GM12878 (cell line): Measurements from ENCODE around the gene THSD4. TPM values are rescaled to one million over a fixed set of nuclear protein-coding genes. Genes with fewer than 3 reads are reported as not detected.

Experiments used
- ATAC-seq: fragments of 200-7000 bp; cut with Tn5 transposase; 3 replicates; pipeline ENCODE4 v1.9.1; 2020; ENCODE audit warnings: mild to moderate bottlenecking, moderate library complexity
- BruUV-seq: library from RNA; stranded (reverse); fragments of 400-500 nt; replicated peaks from 2 replicates; lab custom pipeline; 2021; lab: Mats Ljungman, UMichigan
- CTCF ChIA-PET: fragments of 300-600 bp; sonication (Branson Sonifier 250); formaldehyde crosslinking; extraction: SDS; loops from one replicate; lab custom pipeline; 2021; ENCODE audit warnings: inconsistent platforms; lab: Yijun Ruan, JAX
- POLR2A ChIA-PET: fragments of 350-600 bp; formaldehyde crosslinking; extraction: SDS; loops from one replicate; lab custom pipeline; 2021; ENCODE audit warnings: inconsistent platforms; lab: Charles Lee
- RAD21 ChIA-PET: fragments of 300-600 bp; sonication (Branson Sonifier 250); formaldehyde crosslinking; loops from one replicate; lab custom pipeline; 2023; ENCODE audit warnings: antibody characterized with exemption; ENCODE audit not compliant: unreplicated experiment; lab: Charles Lee
- SMC1A ChIA-PET: fragments of 300-600 bp; sonication (Branson Sonifier 250); formaldehyde crosslinking; loops from one replicate; lab custom pipeline; 2023; ENCODE audit not compliant: unreplicated experiment, uncharacterized antibody; lab: Charles Lee
- DNase-seq: peaks from one replicate; pipeline ENCODE4 v3.0.0-alpha.2; 2011; ENCODE audit warnings: low read depth, low spot score
- FAIRE-seq: peaks from 3 replicates; lab custom pipeline; 2011; peaks lifted over from hg19 to GRCh38; lab: Jason Lieb, UNC
- H2AFZ ChIP-seq: 2 replicates; pipeline ENCODE4 v1.6.0; 2011; ENCODE audit warnings: low read depth, low read length, control low read depth; ENCODE audit not compliant: control insufficient read depth
- H3K27ac ChIP-seq: 2 replicates; pipeline ENCODE4 v1.5.1; 2011; ENCODE audit warnings: control low read depth; ENCODE audit not compliant: control insufficient read depth, insufficient read depth
- H3K27me3 ChIP-seq, 2 experiments: replicated peaks in 1 of 2; 2 replicates each; pipeline versions ENCODE4 v1.6.0 to v1.6.1; 2011; ENCODE audit warnings: low read length in 1 of 2; ENCODE audit not compliant: control insufficient read depth in 2 of 2, insufficient read depth in 2 of 2
- H3K36me3 ChIP-seq, 2 experiments: 2 replicates each; pipeline ENCODE4 v1.5.1; 2011; ENCODE audit warnings: low read length in 1 of 2; ENCODE audit not compliant: control insufficient read depth in 2 of 2, insufficient read depth in 2 of 2
- H3K4me1 ChIP-seq: 2 replicates; pipeline ENCODE4 v1.6.1; 2011; ENCODE audit warnings: mild to moderate bottlenecking, low read length, moderate library complexity, mixed read lengths; ENCODE audit not compliant: control insufficient read depth, insufficient read depth
- H3K4me2 ChIP-seq: 2 replicates; pipeline ENCODE4 v1.6.0; 2011; ENCODE audit warnings: control low read depth; ENCODE audit not compliant: control insufficient read depth, insufficient read depth
- H3K4me3 ChIP-seq: fragments of 200-600 bp; sonication (generic); 2 replicates; pipeline ENCODE4 v1.5.1; 2016
- H3K79me2 ChIP-seq: 2 replicates; pipeline ENCODE4 v1.6.0; 2011; ENCODE audit warnings: low read length; ENCODE audit not compliant: control insufficient read depth, insufficient read depth
- H3K9ac ChIP-seq: 2 replicates; pipeline ENCODE4 v1.8.0; 2011; ENCODE audit warnings: low read length, control low read depth, mixed read lengths; ENCODE audit not compliant: control insufficient read depth, insufficient read depth
- H3K9me3 ChIP-seq: replicated peaks from 3 replicates; pipeline ENCODE4 v1.5.1; 2011; ENCODE audit warnings: mild to moderate bottlenecking, low read length; ENCODE audit not compliant: control insufficient read depth, insufficient read depth
- H4K20me1 ChIP-seq: 2 replicates; pipeline ENCODE4 v1.6.0; 2011; ENCODE audit not compliant: control insufficient read depth, insufficient read depth
- ASH2L ChIP-seq: fragments of 300-600, 200-600 bp; sonication (generic); IDR thresholded peaks from 2 replicates; pipeline ENCODE4 v1.6.1; 2017; ENCODE audit warnings: low read depth, mild to moderate bottlenecking, borderline replicate concordance
- ATF3 ChIP-seq: IDR thresholded peaks from 2 replicates; pipeline ENCODE4 v1.6.1; 2011; ENCODE audit warnings: low read depth, mild to moderate bottlenecking, low read length, moderate library complexity, borderline replicate concordance; ENCODE audit errors: extremely low read depth
- BCLAF1 ChIP-seq: fragments of 450-650 bp; IDR thresholded peaks from 2 replicates; pipeline ENCODE4 v1.6.1; 2017; ENCODE audit warnings: antibody characterized with exemption, mild to moderate bottlenecking, moderate library complexity
- CEBPB ChIP-seq, 2 experiments: fragments of 150-350 bp in 1 of 2; IDR thresholded peaks; 2 replicates each; pipeline ENCODE4 v1.6.1; 2012 to 2014; ENCODE audit warnings: low read depth in 2 of 2, low read length in 2 of 2, borderline replicate concordance in 1 of 2, inconsistent platforms in 1 of 2
- CHD1 ChIP-seq: IDR thresholded peaks from 2 replicates; pipeline ENCODE4 v1.6.1; 2012; ENCODE audit warnings: low read depth, low read length, improper control_type of control experiment
- FOS ChIP-seq: IDR thresholded peaks from 3 replicates; pipeline ENCODE4 v1.6.1; 2011; ENCODE audit warnings: borderline replicate concordance; ENCODE audit not compliant: insufficient read length; ENCODE audit errors: extremely low read depth
- HDAC6 ChIP-seq: fragments of 200-600 bp; sonication (generic); IDR thresholded peaks from one replicate; pipeline ENCODE4 v1.8.0; 2017; ENCODE audit warnings: antibody characterized with exemption; ENCODE audit not compliant: unreplicated experiment
- IKZF1 ChIP-seq: fragments of 450-650 bp; conservative IDR thresholded peaks from 2 replicates; pipeline ENCODE4 v1.6.1; 2017; ENCODE audit warnings: antibody characterized with exemption, mild to moderate bottlenecking
- KLF5 ChIP-seq: fragments of 450-650 bp; IDR thresholded peaks from 2 replicates; pipeline ENCODE4 v1.6.1; 2014; ENCODE audit warnings: mild to moderate bottlenecking; ENCODE audit not compliant: partially characterized antibody
- MTA2 ChIP-seq: fragments of 450-650 bp; IDR thresholded peaks from 2 replicates; pipeline ENCODE4 v1.6.1; 2016; ENCODE audit warnings: low read depth, mild to moderate bottlenecking, moderate library complexity
- PML ChIP-seq: IDR thresholded peaks from 2 replicates; pipeline ENCODE4 v1.6.1; 2012; ENCODE audit warnings: low read length, inconsistent platforms
- TARDBP ChIP-seq: IDR thresholded peaks from 2 replicates; pipeline ENCODE4 v1.6.1; 2016; ENCODE audit warnings: borderline replicate concordance
- WRNIP1 ChIP-seq: IDR thresholded peaks from 2 replicates; pipeline ENCODE4 v1.6.1; 2011; ENCODE audit warnings: low read depth, low read length, improper control_type of control experiment, borderline replicate concordance
- WGBS: methylation state at CpG from one replicate; pipeline ENCODE4 v1.1.6; 2016; ENCODE audit warnings: low lambda C conversion rate; ENCODE audit not compliant: insufficient replicate concordance, insufficient coverage; ENCODE audit errors: missing lambda C conversion rate; 5-methylcytosine and 5-hydroxymethylcytosine counted together
- in situ Hi-C: fragments of 300-500 bp; cut with MboI; formaldehyde crosslinking; loops from 9 replicates; pipeline ENCODE4 v1.14.3; 2018; ENCODE audit warnings: mixed read lengths
- intact Hi-C: fragments of 100-400 bp; cut with micrococcal nuclease; formaldehyde crosslinking; loops from one replicate; pipeline ENCODE4 v1.14.2; 2022; ENCODE audit not compliant: unreplicated experiment
- polyA plus RNA-seq, 11 experiments: library from polyadenylated mRNA; depleted of rRNA in 4 of 11; unstranded in 6 of 11; stranded (reverse) in 5 of 11; fragments of >200 nt; fragmentation: Nextera tagmentation in 4 of 11; fragmentation: Illumina TruSeq in 1 of 11; extraction: Ambion mirVana in 4 of 11; extraction: Trizol in 1 of 11; gene quantifications; 1 replicate in 1 of 11; 2 replicates in 10 of 11; pipeline versions ENCODE4 v1.2.1 to v1.2.3, GENCODE V29; 2011 to 2016; ENCODE audit warnings: inconsistent platforms in 2 of 11, missing spikeins in 2 of 11, low read depth in 1 of 11
- total RNA-seq, 4 experiments: library from RNA; depleted of rRNA in 3 of 4; stranded (reverse); fragments of >200 nt in 3 of 4; fragmentation: Illumina TruSeq in 1 of 4; extraction: Trizol in 1 of 4; gene quantifications; 2 replicates each; pipeline versions ENCODE4 v1.2.1 to v1.2.3, GENCODE V29; 2013 to 2021

Gene THSD4
- total and polyA plus RNA-seq, 10 of the 15 experiments (the other 5 are each of a cell fraction or from before 2014, with no cell fraction given) = 0.04 to 0.13 (median 0.05) TPM; not detected in 7

- Histone ChIP-seq H3K4me2 (no peak overlapping the region), H4K20me1 (no peaks in the 10 kb centered on the region), H2AFZ (no peak overlapping the region), H3K9ac (no peak overlapping the region), H3K36me3 (no peaks in the 10 kb centered on the region), H3K4me3 (no peak overlapping the region), H3K27ac (no peak overlapping the region)
- intact Hi-C loops = no loop called here
- ChIA-PET RAD21 (no interaction called here), SMC1A (no interaction called here), CTCF (no interaction called here), POLR2A (no interaction called here)
- in situ Hi-C loops = loop anchor here (25.0 kb wide), 1 partner anchor 312 kb away; no protein-coding TSS in a partner anchor
- 24% methylated on average over 8 of the region's 8 CpGs for WGBS
- no peak for FAIRE-seq
- no peak for ATAC-seq
- TF ChIP-seq HDAC6 (no peak), WRNIP1 (no peak), CEBPB (IDR thresholded peaks at IDR 0.05; ENCODE audit: borderline replicate concordance in 1 of 2, low read depth in 2 of 2, low read length in 2 of 2) (no peak), MTA2 (no peak), IKZF1 (no peak), CHD1 (no peak), PML (no peak), TARDBP (no peak), BCLAF1 (no peak), ASH2L (no peak), ATF3 (no peak), FOS (no peak), KLF5 (no peak)
- TF ChIP-seq, all 136 proteins: peak for 0
- H3K27me3 ChIP-seq = no peaks in the 10 kb centered on the region; a peak in 2 of 4 replicates
- BruUV-seq = no TSS peak
- H3K79me2 ChIP-seq = no peaks in the 10 kb centered on the region
- no peak for DNase-seq
- H3K9me3 ChIP-seq = no peaks in the 10 kb centered on the region
- no peaks in the 10 kb centered on the region for H3K4me1 ChIP-seq
Measured at GRCh38 chr15:71124937-71125790, 9.9 kb downstream of the THSD4 start.
